GM19043 (cell line): Measurements from ENCODE around the gene TNPO2.
"Not testable (repeated sequence)": the region's sequence is repeated elsewhere in the genome, so short reads cannot be mapped to it uniquely, and the experiment has no call there.

ENCODE experiments used
- ATAC-seq: cut with Tn5 transposase; IDR thresholded peaks from one replicate; pipeline ENCODE4 v1.9.1; 2021; ENCODE audit warnings: low read depth; ENCODE audit not compliant: unreplicated experiment

TNPO2 gene

DNA sequence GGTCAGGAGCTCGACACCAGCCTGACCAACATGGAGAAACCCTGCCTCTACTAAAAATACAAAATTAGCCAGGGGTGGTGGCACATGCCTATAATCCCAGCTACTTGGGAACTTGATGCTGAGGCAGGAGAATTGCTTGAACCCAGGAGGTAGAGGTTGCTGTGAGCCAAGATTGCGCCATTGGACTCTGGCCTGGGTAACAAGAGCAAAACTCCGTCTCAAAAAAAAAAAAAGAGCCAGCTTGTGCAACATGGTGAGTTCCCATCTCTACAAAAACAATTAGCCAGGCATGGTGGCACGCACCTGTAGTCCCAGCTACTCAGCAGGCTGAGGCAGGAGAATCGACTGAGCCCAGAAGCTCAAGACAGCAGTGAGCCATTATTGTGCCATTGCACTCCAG, 45.7 kb downstream of the TNPO2 start:
- not testable (repeated sequence) for ATAC-seq

DNA sequence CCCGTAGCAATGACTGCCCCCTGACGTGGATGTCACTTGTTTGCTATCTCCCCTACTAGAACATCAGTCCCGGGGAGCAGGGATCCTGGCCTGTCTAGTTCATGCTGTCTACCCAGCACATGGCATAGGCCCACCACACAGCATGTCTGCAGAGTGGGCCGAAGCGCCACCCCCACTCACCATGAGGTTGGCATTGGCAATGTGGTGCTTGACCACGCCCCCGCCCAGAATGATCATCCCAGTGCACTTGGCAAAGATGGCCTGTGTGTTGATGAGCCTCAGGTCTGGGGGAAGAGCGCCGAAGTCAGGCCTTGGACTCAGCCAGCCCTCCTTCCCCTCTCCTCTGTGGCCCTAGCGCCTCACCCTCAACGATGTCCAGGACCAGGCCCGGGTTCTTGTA, 46.8 kb downstream of the TNPO2 start:
- no peak for ATAC-seq

DNA sequence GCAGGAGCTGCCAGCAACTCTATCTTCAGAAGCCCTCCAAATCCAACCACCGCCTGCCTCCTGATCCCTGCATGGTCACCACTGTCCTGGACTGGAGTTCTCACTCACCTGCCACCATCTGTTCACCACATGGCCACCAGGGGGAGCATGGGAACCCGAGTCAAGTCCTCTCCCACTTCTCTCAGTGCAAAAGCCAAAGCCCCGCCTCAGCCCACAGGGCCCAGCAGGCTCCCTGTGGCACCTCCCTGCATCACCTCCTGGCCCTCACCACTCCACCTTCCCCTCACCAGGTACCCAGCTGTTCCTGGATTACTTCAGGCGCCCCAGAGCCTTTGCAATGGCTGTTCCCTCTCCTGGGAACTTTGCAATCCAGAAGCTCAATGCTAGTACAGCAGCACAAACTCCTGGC, 47.3 kb downstream of the TNPO2 start:
- ATAC-seq, result no peak

DNA sequence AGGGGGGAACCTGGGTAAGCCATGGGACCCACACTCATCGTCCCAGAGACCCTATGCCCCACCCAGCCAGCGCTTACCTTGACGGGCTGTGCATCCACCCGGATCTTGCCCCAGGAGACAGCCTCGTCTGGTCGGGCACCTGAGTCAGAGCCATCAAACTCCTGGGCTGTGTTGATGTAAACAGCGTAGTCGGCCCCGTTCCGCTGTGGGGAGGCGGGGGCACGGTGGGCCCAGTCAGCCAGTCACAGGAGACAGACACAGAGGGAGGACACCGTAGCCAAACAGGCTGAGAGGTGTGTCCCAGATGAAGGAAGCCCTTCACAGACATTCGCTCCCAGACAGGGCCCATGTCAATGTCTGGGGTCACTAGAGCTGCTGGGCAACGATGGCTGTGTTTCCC, 47.8 kb downstream of the TNPO2 start:
- no peak for ATAC-seq

DNA sequence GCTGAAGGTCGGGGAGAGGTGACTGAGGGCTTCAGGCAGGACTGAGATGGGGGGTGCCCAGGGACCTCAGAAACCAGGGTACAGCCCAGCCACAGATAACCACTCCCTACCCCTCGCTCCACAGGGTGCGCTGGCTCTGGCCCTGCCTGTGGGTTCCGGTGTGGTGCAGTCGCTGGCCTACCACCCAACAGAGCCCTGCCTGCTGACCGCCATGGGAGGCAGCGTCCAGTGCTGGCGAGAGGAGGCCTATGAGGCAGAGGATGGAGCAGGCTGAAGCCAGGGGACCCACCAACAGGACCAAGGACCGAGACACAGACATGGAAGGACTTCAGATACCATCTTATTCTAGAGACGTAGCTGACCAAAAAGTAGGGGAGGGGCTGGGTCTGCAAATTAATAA, 48.3 kb downstream of the TNPO2 start:
- ATAC-seq, result no peak

DNA sequence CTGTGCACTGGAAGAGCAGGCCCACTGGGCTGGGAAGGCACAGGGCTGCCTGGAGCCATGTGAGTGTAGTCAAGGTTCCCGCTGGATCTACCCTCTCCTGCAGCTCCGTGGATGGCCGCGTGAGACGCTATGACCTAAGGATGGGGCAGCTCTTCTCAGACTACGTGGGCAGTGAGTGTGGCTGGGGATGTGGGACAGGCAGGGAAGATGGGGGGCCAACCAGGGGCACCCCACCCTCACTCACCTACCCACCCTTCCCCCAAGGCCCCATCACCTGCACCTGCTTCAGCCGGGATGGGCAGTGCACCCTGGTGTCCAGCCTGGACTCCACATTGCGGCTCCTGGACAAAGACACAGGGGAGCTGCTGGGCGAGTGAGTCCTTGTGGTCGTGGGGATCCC, 51.0 kb downstream of the TNPO2 start:
- ATAC-seq, result no peak

DNA sequence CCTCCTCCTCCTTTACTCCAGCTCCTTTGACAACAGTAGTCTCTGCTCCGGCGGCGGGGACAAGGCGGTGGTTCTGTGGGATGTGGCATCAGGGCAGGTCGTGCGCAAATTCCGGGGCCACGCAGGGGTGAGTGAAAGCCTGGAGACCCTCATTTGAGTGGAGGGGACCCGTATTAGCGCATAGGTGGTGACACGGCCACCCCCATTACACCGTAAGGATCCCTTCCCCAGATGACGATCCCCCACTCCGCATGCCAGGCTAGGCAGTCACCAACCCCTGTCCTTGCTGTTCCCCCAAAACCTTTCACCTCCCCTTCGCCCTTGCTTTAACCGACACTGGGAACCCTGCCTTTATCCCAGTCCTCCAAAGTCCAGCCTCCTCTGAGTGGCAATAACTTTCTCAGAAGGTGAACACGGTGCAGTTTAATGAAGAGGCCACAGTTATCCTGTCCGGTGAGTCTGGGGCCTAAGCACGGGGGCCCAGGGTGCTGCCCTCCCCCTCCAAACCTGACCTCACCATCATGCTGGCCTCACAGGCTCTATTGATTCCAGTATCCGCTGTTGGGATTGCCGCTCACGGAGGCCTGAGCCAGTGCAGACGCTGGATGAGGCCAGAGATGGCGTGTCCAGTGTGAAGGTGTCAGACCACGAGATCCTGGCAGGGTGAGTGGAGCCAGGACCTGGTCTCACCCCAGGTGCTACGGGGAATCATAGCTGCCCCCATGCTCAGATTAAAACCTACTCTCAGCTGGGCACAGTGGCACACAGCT, 53.4 kb downstream of the TNPO2 start:
- ATAC-seq, result no peak

DNA sequence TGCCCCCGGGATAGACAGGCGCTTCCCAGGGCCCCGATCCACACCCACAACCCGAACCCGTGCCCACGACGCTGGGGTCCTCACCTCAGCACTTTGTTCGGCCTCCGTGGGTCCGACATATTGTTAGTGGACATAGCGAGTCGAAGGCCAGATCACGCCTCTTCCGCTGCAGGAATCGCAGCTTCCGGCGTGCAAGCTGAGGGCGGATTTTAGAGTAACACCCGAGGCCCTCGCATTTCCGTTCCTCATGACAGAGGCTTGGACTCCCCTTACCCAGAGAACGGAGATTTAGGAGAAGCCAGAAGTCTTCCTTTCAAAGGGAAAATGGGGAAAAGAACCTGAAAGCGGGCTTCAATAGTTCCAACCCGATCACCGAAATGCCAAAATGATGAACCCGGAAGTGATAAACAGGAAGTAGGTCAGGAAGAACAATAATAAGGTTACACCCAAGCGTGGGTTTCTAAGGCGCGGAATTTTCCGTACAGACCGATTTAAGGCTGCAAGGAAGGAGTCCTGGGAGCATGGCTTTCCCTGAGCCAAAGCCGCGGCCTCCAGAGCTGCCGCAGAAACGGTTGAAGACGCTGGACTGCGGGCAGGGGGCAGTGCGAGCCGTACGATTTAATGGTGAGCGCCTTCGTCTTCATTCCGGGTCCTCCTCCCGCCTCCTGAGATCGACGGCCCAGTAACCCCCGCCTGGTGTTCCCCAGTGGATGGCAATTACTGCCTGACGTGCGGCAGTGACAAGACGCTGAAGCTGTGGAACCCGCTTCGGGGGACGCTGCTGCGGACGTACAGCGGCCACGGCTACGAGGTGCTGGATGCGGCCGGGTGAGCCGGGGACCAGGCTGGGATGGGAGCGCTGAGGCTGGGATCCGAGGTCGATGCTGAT, 54.2 kb downstream of the TNPO2 start:
- no peak for ATAC-seq

DNA sequence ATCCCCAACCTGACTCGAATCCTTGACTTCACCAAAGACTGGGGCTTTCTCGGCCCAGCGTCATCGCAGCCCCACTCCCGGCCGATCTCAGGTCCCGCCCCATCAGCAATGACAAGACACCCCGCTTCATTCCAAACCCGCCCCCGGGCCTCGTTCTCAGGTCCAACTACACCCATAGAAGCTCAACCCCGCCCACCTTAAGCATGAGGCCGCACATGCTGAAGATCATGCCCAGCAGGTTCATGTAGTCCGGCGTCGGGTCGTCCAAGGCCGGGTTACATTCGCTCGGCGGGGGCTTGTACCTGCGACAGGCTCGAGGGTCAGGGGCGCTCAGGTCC, 54.8 kb downstream of the TNPO2 start:
- no peak for ATAC-seq

DNA sequence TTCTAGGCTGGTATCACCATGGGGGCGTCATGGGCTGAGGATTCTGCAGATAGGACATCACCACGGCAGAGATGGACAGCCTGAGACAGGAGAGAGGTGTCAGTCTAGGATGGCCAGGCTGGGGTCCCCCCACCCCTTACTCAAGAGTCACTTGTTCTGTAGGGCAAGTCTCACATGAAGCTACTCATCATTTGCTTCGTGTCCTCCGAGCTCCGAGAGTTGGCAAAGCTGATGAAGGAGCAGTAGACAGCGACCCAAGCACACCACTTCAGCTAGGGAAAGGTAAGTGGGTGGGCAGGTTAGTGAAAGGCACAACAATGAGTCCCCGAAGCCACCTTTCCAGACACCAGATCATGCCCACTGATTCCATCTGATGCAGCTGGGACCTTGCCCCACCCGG, 55.4 kb downstream of the TNPO2 start:
- no peak for ATAC-seq

DNA sequence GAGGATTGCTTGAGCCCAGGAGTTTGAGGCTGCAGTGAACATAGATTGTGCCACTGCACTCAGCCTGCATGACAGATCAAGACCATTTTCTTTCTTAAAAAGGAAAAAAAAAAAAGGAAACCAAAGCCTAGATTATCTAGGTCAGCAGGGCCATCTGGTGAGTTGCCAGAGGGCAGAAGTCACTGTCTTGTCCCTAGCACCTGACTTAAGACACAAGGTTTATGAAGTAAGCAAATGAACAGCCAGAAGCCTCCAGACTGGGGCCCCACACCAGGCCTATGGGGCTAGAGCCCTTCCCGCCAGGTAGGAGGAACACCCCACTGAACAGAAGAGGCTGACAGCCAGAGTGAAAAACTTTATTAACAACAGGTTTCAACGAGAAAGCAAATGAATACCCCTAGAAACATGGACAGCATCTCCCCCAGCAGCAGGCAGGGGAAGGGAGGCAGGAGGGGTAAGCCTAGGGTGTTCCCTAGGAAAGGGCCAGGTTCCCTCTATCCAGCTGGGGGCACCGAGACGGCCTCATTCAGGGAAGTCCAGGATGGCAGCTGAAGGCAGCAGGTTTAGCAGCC, 55.9 kb downstream of the TNPO2 start:
- no peak for ATAC-seq

DNA sequence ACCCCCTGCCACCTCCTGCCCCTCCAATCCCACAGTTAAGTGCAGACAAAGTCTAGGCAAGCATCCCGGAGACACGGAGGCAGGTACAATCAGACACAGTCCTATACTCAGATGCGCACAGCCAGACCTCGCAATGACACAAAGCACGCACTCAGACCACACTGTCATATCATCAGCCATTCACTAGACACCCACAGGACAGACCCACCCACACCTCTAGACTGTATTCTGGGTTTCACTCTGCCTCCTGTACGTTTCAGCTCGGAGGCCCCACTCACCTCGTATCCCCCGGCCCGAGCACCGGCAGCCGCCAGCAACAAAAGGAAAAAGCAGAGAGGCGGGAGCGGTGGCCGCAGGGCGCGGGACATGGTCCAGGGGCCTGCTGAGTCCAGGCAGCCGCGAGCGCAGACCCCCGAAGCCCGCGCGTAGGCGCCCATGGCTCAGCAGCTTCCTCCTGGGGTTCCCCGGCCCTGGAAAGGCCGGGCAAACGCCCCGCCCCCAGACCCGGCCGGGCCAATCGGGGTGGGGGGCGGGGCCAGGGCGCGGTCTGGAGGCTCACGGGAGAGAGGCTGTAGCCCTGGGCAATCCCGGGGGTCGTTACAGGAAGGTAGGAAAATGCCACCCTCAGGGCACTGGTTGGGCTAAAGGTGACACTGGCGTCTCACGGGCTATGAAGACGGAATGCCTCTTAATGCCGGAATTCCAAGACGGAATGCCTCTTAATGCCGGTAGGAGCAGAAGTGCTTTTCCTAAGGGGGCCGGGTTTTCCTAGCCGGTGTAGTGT, 57.3 kb downstream of the TNPO2 start, which contains the start of the genes MAN2B1 and WDR83:
MAN2B1 (minus strand) TSS at position 478 of the 784 bp plus-strand sequence; CDS start at position 437, 41 bp downstream.
WDR83 (plus strand) TSS at position 543 of the 784 bp plus-strand sequence. CDS start 2,984 bp downstream, outside the sequence.
- ATAC-seq, result no peak

DNA sequence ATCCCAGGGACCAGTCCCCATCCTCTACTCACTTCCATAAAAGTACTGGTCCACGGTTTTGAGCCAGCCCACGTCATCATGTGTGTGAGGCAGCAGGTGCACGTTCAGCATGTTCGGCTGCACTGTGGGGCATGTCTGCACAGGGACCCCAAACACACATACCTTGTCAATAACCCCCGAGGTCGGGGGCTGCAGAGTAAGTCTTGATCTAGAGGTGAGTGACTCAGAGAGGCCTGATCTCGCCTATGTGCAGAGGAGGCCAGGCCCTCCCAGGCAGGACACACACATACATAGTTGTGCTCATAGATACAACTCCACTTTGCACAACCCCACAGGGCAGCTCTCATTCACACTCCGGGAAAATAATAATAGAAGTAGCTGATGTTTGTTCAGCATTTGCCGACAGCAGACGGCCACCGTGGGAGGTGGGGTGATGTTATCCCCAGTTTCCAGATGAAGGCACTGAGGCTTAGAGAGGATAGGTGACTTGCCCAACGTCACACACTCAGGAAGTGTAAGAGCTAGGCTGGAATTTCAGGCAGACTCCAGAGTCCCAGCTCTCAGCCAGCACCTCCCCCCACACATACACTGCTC, 58.0 kb downstream of the TNPO2 start:
- no peak for ATAC-seq

DNA sequence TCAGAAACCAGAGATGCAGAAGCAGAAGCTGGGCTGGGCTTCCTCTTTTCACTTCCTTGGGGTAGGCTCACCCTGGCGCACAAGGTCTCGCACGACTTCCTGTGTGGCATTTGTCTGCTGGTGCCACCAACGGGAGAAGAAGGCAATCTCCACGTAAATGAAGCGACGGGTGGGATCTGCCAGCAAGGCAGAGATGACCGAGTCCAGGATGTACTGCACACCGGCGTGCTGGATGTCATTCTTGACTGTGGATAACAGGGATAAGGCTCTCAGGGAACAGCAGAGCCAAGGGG, 58.5 kb downstream of the TNPO2 start:
- ATAC-seq, result no peak

DNA sequence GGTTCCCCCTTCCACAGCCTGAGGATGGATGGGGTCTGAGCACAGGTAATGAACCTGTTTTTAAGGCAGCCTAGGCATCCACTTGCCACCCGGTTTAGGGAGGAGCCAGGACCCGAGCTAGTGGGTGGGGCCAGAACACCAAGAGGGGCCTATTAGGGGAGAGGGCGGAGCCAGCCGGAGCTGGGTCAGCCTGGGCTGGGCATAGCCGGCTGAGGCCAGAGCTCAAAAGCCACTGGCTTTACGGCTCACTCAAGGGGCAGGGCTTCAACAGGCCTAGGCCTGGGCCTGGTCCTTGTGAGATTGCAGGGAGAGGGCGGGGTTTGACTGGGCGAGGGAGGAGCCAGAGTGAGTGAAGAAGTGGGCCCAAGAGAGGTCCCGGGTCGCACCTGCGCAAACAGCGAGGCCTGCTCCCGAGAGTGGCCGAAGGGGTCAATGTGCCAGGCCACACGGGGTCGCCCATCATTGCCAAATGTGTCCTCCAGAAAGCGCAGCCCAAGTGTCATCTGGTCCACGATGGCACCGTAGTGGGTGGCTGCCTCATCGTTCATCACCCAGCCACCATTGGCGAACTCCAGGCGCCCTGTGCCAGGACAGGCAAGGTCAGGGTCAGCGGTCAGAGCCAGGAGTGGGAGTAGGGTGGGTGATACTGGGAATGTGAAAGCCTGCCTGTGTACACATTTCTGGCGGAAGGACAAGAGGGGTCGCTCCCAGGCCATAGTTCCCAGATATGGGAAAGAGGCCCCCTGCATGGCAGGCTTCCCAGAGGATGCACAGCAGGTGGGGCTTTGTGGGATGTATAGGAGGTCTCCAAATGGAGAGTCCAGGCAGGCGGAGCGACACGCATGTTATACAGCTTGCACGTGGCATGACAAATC, 59.1 kb downstream of the TNPO2 start:
- no peak for ATAC-seq

DNA sequence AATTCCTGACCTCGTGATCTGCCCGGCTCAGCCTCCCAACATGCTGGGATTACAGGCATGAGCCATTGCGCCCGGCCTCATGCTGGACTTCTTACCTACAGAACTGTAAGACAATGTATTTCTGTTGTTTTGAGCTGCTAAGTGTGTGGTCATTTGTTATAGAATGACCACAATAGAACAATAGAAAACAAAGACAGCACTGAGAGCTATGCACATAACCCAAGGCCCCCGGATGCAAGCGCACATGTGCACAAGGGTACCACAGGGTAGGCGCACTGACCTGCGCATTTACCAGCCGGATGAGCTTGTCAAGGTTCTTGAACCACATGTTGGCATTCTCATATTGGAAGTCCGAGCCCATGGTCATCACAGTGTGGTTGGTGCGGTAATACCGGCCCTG, 62.8 kb downstream of the TNPO2 start:
- ATAC-seq, result no peak

DNA sequence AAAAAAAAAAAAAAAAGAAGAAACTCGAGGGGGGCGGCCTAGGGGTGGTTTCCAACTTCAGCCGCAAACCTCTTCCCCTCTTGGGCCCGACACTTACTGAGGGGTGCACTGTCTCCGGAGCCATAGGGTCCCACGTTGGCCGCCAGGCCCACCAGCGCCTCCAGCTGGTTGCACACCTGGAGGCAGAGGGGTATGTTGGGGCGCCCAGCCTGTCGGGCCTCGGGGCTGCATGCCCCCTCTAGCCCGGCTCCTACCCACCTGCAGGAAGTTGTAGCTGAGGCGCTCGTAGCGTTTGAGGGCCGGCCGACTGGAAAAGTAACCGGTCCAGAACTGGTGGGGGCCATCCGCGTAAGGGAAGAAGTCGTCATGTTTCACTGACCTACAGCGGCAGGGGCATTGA, 65.8 kb downstream of the TNPO2 start:
- ATAC-seq, result no peak

DNA sequence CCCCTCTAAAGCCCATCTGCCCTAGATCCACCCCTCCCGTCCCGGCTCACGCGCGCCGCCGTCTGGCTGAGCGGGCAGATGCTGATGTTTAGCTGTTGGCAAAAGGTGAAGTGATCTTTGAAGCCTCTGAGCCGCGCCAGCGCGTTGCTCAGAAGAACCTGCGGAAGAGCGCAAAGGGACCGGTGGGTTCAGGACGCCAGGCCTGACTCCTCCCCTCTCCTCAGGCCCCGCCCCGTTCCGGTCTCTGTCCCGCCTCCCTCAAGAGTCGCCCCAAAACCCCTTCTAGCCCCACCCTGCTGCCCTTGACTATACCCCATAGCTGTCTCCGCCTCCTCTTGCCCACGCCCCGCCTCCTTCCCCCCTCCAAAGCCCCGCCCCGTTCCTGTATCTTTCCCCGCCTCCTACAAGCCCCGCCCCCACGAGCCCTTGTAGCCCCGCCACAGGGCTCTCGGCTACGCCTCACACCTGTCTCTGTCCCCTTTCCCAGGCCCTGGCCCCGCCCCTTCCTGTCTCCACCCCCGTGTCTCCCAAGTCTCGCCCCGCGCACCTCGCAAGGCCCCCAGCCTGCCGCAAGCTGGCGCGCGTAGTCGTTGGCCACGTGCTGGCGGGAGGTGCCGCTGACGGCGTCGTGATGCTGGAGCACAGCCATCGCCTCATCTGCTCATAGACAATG, 66.7 kb downstream of the TNPO2 start:
- ATAC-seq, result no peak

DNA sequence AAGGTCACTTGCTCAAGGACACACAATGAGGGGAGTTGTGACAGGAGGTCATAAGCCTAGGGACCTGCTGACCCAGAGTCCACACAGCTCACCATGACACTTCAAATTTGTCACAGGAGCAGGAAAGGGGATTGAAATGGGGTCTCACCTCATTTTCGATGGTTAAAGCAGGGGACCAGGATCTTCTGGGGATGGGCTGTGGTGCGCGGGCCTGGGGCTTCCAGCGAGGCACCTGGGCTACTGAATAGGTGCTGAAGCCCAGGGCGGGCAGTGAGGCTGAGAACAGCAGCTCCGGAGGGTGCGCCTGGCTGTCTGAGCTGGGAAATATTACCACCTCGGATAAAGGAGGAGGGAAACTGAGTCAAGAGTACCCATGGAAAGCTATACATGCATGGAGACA, 68.2 kb downstream of the TNPO2 start:
- ATAC-seq, result no peak
